Pancreas (tissue), 10 donors: ENCODE data around the gene MORN5. TPM values are rescaled to one million over a fixed set of nuclear protein-coding genes. Genes with fewer than 3 reads are reported as not detected.

Experiments
- ATAC-seq, 4 donors: fragments of 200-7000 bp; cut with Tn5 transposase; one replicate each; pipeline versions ENCODE4 v1.8.0 to v1.9.1; 2020; ENCODE audit warnings: mild to moderate bottlenecking in 4 of 4, moderate library complexity in 4 of 4
- DNase-seq, 6 donors: peaks; one replicate each; pipeline ENCODE4 v3.0.0-alpha.2; 2020
- FAIRE-seq: peaks from 2 replicates; lab custom pipeline; 2012; peaks lifted over from hg19 to GRCh38; lab: Jason Lieb, UNC
- H3K27ac ChIP-seq, 4 donors: fragments of 200-600 bp; sonication (generic); 1 replicate in 3 of 4; 2 replicates in 1 of 4; pipeline versions ENCODE4 v1.5.0 to v1.8.0; 2020
- H3K27me3 ChIP-seq, 4 donors: fragments of 200-600 bp; one replicate each; pipeline ENCODE4 v1.8.0; 2021
- H3K36me3 ChIP-seq, 3 donors: fragments of 200-600 bp; sonication (generic) in 1 of 3; one replicate each; pipeline versions ENCODE4 v1.5.0 to v1.8.0; 2020 to 2021
- H3K4me1 ChIP-seq, 3 donors: fragments of 200-600 bp; one replicate each; pipeline ENCODE4 v1.8.0; 2021
- H3K4me3 ChIP-seq, 4 donors: fragments of 200-600 bp; sonication (generic) in 2 of 4; one replicate each; pipeline versions ENCODE4 v1.5.0 to v1.8.0; 2020 to 2021
- H3K9me3 ChIP-seq, 4 donors: fragments of 200-600 bp; one replicate each; pipeline ENCODE4 v1.8.0; 2021
- CTCF ChIP-seq, 4 donors: fragments of 200-600 bp; sonication (generic) in 3 of 4; IDR thresholded peaks; one replicate each; pipeline versions ENCODE4 v1.5.0 to v1.8.0; 2021; ENCODE audit warnings: antibody characterized with exemption in 4 of 4
- WGBS, 2 donors: extraction: QIAGEN DNeasy Blood & Tissue Kit; methylation state at CpG; one replicate each; pipeline ENCODE4 v1.1.7; 2013; 5-methylcytosine and 5-hydroxymethylcytosine counted together
- intact Hi-C, 3 donors: fragments of 100-400 bp; cut with DNase I; formaldehyde crosslinking; loops; one replicate each; pipeline versions ENCODE4 v1.11.1 to v1.14.2; 2022
- polyA plus RNA-seq, 2 donors: library from polyadenylated mRNA; stranded (reverse); fragments of 200-250 nt; gene quantifications; one replicate each; pipeline ENCODE4 v1.2.3, GENCODE V29; 2013
- total RNA-seq, 6 donors: library from RNA; stranded (reverse); fragmentation: NEBNext Ultra II Directional in 4 of 6; extraction: Animal tissue kit (Norgen Biotek cat#: 25700) in 4 of 6; gene quantifications; one replicate each; pipeline versions ENCODE4 v1.2.1 to v1.2.4, GENCODE V29; 2021 to 2023
- donor health status: healthy with polysubstance abuse.
- donor health status: DM: no; HTN: no; CAD: no; lungs with moderate emphysema.
- donor health status: DM: no; HTN: no; CAD: no.
- donor health status: control.
- donor health status: control.
- donor health status: Bipolar disorder and iron deficiency.
- donor health status: DM: yes; HTN: yes; CAD: no.
- donor health status: DM: no; HTN: no; CAD: no.
- donor health status: DM: no; HTN: no; CAD: no.
- donor health status: DM: yes; HTN: yes; CAD: no.

MORN5 gene
- under 1 TPM in 2 of 6 donors, not detected in 4; 0.71 to 0.79 TPM for total RNA-seq
- polyA plus RNA-seq: under 1 TPM in 1 of 2 donors, not detected in 1; 0.45 TPM

- Histone ChIP-seq H3K4me3 (peak within 1 kb of the TSS; percentile 72 to 94 (median 83)), H3K36me3 (no peaks in the 10 kb centered on the region), H3K27me3 (no peaks in the 10 kb centered on the region), H3K9me3 (no peaks in the 10 kb centered on the region), H3K4me1 (peaks cover 3 to 16% (median 8%) of the 10 kb centered on the region in 3 donors), H3K27ac (peak within 1 kb of the TSS; percentile 64 to 78 (median 71))
- ATAC-seq (peak; percentile 99 to 100 (median 99)), FAIRE-seq (peak; percentile 73), DNase-seq (peak; percentile 94 to 99 (median 98))
- 0 to 1% methylated on average over 54 to 56 of the region's 56 CpGs for WGBS, 2 donors
- no peak for TF ChIP-seq CTCF (IDR thresholded peaks at IDR 0.05)
- intact Hi-C loops: no loop called here
Measured at GRCh38 chr9:122159026-122159924, at the start of gene MORN5, which contains the start of gene NDUFA8. Gene MORN5 (plus strand): TSS chr9:122159908. CDS start chr9:122159973, 65 bp downstream. Gene NDUFA8 (minus strand): TSS chr9:122159779. CDS start chr9:122159677, 102 bp downstream.

DNA sequence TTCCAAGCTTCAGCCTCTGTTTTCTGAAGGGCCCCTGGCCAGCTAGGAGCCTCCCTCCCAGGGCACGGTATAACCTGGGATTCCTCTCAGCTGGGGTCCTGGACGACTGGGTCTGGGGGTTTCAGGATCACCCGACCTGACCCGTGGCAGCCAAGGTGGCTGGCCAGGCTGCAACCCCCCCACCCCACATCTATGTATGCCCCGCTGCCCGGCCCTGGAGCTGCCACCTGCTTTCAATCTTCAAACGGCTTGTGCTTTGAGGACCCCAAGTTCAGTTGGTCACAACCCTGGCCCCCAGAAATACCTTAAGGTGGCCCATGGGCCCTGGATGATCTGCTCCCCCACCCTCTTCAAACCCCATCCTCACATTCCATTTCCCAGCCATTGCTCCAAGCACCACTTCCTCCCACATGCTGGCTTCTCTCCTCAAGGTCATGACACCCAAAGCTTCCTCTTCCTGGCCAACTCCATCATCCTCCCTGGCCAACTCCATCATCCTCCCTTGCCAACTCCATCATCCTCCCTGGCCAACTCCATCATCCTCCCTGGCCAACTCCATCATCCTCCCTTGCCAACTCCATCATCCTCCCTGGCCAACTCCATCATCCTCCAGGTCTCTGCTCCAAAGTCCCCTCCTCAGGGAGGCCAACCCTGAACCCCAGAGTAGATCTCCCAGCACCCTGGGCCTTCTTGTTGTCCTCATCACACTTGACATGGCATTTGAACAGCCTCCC lies 49.4 kb upstream of the MORN5 start:
- FAIRE-seq (no peak), DNase-seq (no peak), ATAC-seq (no peak)
- no peak for TF ChIP-seq CTCF (IDR thresholded peaks at IDR 0.05)
- Histone ChIP-seq H3K4me1 (no peaks in the 10 kb centered on the region), H3K9me3 (no peaks in the 10 kb centered on the region), H3K36me3 (no peaks in the 10 kb centered on the region), H3K4me3 (no peak overlapping the region), H3K27ac (no peak overlapping the region), H3K27me3 (no peaks in the 10 kb centered on the region)
- intact Hi-C loops: loop anchor here in 1 of 3 donors (10.0 kb wide), 1 partner anchor 245 kb away; no protein-coding TSS in a partner anchor
- 68 to 78% methylated on average over 7 of the region's 7 CpGs for WGBS, 2 donors

GRCh38 chr9:122111413-122112085 lies 48.2 kb upstream of the MORN5 start:
- intact Hi-C loops: loop anchor here in 1 of 3 donors (10.0 kb wide), 1 partner anchor 243 kb away; no protein-coding TSS in a partner anchor
- Histone ChIP-seq H3K36me3 (no peaks in the 10 kb centered on the region), H3K27me3 (no peaks in the 10 kb centered on the region), H3K9me3 (no peaks in the 10 kb centered on the region), H3K27ac (no peak overlapping the region), H3K4me3 (no peak overlapping the region), H3K4me1 (no peaks in the 10 kb centered on the region)
- 80 to 88% methylated on average over 9 of the region's 9 CpGs for WGBS, 2 donors
- ATAC-seq: no peak
- FAIRE-seq: no peak
- TF ChIP-seq CTCF (IDR thresholded peaks at IDR 0.05): no peak
- no peak for DNase-seq

GRCh38 chr9:122112238-122112637 lies 47.5 kb upstream of the MORN5 start:
- Histone ChIP-seq H3K4me1 (no peaks in the 10 kb centered on the region), H3K27ac (no peak overlapping the region), H3K36me3 (no peaks in the 10 kb centered on the region), H3K4me3 (no peak overlapping the region), H3K9me3 (no peaks in the 10 kb centered on the region), H3K27me3 (no peaks in the 10 kb centered on the region)
- intact Hi-C loops: loop anchor here in 1 of 3 donors (10.0 kb wide), 1 partner anchor 243 kb away; no protein-coding TSS in a partner anchor
- no peak for TF ChIP-seq CTCF (IDR thresholded peaks at IDR 0.05)
- 74 to 76% methylated on average over 6 of the region's 6 CpGs for whole genome bisulfite sequencing, 2 donors
- DNase-seq: no peak
- no peak for ATAC-seq
- no peak for FAIRE-seq
